Fibroblast of gingiva (primary cell): ENCODE data around the gene TSNAX.
"Not testable (repeated sequence)": the region's sequence is repeated elsewhere in the genome, so short reads cannot be mapped to it uniquely, and the experiment has no call there.

Source experiments
- DNase-seq: peaks from one replicate; pipeline ENCODE4 v3.0.0-alpha.2; 2011; ENCODE audit warnings: low read depth

Gene TSNAX

DNA sequence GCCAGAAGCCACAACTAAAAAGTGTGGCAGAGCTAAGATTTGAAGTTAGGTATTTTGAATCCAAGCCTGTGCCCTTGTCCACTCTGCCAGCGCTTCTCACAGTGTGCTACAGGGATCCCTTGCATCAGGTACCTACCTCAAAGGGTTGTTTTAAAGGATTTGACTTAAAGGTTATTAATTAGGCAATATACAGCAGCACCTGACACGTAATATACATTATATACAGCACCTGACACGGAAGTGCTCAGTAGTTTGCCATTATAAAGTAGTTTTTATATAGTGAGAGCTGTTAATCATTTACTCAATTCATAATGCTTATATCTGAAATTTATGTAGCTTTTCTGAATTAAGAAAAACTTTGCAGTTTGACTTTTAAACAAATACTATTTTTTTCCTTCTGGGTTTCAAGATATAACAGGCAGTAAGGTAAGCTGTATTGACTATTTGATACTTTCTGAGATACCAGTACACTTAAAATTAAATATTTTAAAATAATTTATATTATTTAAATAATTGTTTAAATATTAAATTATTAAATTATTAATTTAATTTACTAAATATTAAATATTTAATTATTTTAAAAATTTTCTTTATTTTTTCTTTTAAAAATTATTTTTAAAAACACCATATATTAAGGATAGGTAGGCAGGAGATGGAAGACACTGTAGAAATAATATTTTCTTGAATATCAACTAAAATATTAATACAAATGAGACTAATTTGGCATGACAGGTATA, 33.3 kb downstream of the TSNAX start:
- no peak for DNase-seq

DNA sequence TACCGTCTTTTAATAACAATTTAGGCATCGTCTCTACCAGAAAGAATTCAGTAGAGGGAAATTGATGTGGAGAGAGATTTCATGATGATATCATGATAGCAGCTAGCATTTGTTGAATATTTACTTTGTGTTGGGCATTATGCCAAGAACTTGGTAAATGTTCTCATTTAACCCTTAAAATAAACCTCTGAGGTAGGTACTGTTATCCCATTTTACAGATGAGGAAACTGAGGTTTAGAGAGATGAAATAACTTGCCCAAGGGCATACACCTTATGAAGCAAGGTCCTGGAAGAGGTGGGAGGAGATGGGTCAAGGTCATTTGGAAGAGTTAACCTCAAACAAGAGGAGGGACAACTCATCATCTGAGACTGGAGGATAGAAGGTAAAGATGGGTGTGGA, 34.8 kb downstream of the TSNAX start:
- no peak for DNase-seq

DNA sequence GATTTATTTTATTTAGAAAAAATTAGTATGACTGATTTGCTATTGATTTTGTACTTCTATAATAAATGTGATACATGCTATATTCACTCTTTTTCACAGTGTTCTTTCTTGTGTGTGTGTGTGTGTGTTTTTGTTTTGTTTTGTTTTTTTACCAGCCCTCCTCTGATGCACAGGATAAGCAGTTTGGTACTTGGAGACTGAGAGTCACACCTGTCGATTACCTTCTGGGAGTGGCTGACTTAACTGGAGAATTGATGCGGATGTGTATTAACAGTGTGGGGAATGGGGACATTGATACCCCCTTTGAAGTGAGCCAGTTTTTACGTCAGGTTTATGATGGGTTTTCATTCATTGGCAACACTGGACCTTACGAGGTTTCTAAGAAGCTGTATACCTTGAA, 35.9 kb downstream of the TSNAX start:
- no peak for DNase-seq

DNA sequence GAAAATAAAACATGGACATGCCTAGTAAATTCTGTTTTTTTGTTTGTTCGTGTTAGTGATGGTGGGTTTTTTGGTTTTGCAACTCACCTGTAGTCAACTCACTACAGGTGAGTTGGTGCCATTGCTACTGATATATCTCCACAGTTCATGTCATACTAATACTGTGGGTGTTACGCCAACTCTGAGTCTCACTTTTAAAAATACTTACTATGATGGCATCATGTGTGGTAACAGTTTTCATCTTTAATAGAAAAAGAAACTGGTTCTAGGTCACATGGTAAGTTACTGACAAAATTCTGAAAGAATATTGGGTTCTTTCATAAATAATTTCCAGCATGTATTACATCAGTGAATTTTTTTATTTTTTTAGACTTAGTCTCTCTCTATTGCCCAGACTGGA, 38.0 kb downstream of the TSNAX start:
- no peak for DNase-seq

DNA sequence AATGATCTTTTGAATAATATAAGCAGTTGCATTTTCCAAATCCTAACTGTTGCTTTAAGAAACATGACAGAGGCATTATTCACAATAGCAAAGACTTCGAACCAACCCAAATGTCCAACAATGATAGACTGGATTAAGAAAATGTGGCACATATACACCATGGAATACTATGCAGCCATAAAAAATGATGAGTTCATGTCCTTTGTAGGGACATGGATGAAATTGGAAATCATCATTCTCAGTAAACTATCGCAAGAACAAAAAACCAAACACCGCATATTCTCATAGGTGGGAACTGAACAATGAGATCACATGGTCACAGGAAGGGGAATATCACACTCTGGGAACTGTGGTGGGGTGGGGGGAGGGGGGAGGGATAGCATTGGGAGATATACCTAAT, 41.8 kb downstream of the TSNAX start:
- not testable (repeated sequence) for DNase-seq

DNA sequence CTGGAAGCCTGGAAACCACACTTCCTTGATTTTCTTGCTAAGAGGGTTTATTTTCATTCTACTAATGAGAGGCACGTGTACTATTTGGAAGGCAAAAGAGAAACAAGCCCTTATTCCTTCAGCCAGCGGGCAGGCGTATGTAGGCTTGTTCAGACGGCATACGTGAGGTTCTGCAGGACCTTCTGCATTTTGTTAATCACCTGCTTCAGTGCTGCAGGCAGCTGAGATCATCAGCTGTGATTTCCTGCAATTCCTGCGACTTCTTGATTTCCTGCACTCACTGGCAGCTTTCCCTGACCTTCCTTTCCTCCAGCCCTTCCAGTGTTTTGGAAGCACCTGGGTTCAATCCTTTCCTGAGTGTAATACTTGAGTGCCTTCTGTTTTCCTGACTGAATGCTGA, 43.4 kb downstream of the TSNAX start:
- peak; percentile 9 for DNase-seq

DNA sequence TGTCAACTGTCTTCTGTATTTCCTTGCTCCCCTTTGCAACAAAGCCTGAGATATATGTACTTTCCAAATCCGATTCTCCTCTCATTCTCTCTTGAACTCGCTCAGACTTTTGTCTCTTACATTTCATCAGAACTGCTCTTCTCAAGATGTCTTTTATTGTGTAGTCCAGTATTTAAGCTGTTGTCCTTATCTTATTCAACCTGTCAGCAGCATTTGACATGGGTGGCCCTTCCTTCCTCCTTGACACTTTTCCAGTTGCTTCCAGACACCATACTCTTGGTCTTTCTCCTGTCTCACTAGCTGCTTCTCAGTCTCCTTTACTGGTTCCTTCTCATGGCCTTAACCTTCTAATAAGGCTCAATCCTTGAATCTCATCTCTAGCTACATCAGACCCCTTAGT, 47.0 kb downstream of the TSNAX start:
- DNase-seq, result no peak

DNA sequence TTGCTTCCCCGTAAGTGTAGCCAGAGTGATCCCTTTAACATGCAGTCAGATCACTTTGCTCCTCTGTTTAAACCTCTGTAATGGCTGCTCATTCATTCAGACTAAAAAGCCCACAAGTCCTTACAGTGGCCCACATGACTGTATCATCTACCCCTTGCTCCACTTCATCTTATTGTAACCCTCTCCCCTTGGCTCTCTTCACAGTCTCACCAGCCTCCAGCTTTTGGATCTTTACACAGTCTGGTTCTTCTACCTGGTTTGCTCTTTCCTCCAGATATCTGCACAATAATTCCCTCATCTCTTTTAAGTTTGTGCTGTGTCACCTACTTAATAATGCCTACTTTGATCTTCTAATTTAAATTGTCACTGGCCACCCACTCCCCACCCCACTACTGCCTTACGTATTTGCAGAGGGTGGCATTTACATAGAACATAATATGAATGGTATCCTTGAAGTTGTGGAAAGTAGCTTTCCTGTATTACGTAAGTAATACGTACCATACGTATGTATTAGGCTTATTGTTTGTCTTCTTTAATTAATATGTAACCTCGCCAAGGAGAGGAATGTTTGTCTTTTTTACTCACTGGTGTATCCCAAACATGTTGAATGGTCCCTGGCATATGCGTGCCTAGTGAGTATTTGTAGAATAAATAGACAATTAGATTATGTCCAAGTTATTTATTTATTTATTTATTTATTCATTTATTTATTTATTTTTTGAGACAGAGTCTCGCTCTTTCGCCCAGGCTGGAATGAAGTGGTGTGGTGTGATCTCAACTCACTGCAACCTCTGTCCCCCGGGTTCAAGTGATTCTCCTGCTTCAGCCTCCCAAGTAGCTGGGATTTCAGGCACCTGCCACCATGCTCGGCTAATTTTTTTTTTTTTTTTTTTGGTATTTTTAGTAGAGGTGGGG, 48.6 kb downstream of the TSNAX start:
- DNase-seq, result no peak

DNA sequence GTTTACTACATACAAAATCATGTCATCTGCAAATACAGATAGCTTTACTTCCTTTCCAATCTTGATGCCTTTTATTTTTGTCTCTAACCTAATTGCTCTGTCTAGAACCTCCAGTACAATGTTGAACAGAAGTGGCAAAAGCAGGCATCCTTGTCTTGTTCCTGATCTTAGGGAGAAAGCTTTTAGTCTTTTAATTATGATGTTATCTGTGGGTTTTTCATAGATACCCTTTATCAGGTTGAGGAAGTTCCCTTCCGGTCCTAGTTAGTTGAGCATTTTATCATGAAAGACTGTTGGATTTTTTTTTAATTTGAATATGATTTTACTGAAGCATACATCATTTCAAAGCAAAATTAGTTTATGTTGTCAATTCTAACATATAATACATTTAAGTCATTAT, 52.4 kb downstream of the TSNAX start:
- no peak for DNase-seq

DNA sequence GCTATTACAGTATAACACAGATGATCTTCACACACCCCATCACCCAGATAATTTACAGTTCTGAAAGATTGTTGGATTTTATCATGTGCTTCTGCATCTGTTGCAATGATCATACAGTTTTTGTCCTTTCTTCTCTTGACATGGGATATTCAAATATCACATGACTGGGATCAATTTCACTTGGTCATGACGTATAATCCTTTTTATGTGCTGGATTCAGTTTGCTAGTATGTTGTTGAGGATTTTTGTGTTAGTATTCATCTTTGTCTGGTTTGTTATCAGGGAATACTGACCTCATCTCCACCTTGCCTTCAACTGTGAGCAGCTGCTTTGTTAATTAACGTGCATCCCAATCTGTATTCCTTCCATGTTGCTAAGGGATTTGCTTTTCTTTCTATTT, 53.4 kb downstream of the TSNAX start:
- DNase-seq, result no peak

DNA sequence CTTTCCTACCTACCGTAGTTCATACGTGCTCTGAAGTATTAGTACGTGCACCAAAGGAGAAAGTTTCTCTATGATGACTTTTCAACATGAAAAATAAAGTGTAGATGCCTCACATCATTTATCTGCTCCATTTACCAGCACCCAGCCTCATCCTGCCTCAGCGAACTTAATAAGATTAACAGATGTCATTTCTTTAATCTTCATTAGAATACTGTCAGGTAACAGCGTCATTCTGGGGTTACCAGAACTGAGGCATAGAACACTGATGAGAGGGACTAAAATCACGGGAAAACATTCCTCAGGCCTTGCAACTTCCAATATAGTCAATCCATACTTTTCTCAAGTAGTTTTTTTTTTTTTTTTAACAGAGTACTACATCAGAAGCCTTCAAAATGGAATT, 54.9 kb downstream of the TSNAX start:
- no peak for DNase-seq

DNA sequence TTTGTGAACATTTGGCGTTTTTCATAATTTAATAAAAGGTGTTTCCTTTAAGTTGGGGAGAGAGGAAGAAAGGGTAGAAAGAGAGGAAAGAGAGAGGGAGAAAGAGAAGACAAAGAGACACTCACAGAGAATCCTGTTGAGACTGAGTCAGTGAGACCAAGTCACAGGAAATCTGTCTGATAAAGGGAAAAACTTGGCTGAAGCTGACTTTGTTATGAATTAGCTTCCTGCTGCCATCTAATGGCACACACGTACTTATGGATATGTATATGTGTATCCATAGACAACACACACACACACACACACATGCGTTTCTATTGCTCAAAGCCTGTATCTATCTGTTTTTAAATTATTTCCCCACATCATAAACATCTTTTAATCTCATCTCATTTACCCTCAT, 55.6 kb downstream of the TSNAX start:
- peak; percentile 71 for DNase-seq

DNA sequence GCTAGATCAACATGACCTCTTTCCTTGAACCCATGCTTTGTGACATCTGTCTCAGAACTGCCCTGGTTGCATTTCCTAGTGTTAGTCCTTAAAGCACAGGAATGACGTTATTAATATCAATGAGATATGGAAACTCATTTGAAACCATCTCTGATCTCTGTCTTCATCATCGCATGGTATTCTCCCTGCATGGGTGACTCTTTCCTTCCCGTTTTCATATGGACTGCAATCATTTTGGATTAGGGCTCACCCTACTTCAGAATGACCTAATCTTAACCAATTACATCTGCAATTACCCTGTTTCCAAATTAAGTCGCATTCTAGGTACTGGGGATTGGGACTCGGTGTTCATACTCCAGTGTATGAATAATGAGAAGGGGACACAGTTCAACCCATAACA, 56.5 kb downstream of the TSNAX start:
- no peak for DNase-seq

DNA sequence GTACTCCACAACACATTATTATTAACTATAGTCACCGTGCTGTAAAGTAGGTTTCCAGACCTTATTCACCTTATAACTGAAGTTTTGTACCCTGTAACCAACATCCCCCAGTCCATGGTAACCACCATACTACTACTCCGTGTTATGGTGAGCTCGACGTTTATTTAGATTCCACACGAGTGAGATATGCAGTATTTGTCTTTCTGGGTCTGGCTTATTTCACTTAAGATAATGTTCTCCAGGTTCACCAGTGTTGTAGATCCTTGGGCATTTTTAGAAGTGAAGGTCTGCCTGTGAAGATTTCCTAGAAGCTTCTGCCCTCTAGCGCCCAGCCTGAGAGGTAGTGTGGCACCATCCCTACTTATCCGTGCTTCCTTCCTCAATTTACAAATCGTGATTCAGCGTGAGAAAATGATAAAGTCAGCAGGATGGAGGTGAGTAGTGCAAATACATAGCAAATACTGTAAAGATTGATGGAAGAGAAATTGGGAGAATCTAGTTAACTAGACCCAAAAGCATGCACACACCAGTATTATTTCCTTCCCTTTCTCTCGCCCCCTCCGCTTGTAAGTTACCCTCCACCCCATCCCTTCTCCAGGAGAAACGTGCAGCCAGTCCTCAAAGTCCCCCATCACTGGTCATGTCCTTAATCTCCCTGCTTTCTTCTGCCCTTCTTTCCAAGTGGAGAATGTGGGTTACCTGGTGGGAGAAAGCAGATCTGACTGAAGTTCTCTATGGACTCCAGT, 62.2 kb downstream of the TSNAX start:
- DNase-seq, result peak; percentile 70

DNA sequence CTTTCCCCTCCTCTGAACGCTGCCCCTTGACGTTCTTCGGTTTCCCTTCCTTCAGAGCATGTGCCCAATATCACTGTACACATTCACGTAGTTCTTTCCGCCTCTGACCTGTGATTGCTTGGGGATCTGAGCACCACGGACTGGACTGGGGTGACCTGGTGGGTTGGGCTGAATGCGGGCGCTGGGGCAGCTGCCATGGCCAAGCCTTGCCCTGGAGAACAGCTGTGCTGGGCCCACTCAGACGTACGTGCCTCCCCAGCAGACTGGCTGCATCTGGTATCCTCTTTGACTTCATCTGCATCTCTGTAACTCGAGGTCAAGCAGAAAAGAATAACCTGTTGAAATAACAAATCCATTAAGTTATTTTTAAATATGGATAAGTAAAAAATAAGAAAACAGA, 63.0 kb downstream of the TSNAX start:
- no peak for DNase-seq

DNA sequence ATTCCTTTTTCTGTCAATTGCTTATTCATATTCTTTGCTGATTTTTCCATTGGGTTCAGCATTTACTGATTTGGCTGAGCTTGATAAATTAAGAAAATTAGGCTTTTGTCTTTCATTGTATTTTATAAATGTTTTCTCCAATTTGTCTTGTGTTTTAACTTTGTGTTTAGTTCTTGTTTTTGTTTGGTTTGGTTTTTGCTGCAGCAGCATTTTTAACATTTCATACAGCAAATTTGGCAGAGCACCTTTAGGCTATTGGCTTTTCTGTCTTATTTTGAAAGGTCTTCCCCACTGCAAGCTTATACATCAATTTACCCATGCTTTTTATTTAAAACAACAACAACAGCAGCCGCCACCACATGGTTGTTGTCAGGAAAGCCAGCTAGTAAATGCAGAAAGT, 64.3 kb downstream of the TSNAX start:
- DNase-seq, result no peak

DNA sequence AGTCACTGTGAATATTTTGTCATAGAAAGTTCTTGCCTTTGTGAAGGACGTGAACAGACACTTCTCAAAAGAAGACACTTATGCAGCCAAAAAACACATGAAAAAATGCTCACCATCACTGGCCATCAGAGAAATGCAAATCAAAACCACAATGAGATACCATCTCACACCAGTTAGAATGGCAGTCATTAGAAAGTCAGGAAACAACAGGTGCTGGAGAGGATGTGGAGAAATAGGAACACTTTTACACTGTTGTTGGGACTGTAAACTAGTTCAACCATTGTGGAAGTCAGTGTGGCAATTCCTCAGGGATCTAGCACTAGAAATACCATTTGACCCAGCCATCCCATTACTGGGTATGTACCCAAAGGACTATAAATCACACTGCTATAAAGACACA, 64.8 kb downstream of the TSNAX start:
- not testable (repeated sequence) for DNase-seq

DNA sequence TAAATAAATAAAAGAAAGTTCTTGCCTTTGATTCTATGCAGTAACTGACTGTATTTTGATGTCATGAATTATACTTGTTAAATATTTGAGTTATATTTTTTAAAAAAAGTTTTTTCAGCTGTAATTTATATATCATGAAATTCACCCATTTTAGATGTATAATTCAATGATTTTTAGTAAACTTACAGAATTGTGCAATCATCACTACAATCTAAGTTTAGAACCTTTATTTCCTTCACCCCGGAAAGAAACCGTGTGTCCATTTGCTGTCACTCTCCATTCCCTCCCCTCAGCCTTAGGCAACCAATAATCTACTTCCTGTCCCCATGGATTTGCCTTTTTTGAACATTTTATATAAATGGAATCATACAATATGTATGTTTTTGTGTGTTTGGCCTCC, 65.7 kb downstream of the TSNAX start:
- no peak for DNase-seq

DNA sequence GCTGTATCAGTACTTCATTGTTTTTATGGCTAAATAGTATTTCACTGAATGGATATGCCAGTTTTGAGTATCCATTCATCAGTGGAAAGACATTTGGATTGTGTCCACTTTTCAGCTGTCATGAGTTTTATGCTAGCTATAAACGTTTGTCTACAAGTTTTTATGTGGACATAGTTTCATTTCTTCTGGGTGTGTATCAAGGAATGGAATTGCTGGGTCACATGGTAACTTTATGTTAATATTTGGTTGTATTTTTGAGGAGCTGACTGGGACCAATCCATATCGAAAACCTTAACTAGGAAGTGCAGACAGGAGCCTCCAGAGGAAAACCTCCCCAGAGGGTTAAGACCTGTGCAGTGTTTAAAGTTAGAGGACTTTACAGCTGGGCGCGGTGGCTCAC, 66.3 kb downstream of the TSNAX start:
- DNase-seq, result no peak

DNA sequence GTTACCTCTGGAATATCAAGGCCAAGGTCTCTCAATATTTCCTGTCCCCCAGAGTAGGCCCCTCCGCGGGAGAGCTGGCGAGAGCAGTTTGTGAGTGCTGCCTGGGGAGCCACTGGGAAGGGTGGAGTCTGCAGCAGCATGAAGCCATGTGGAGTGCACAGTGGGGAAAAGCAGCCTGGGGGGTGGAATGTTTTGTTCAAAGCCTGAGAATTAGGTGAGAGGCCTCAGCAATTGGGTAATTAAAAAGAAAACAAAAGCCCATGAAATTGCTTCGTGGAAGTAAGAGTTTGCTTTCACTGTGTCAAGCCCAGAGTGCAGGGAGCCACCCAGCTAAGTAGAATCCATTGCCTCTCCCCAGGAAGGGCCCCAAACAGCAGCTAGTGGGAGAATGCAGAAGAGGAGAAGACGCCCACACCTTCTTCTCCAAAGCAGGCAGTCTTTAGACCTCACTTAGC, 67.9 kb downstream of the TSNAX start:
- DNase-seq, result peak; percentile 51

DNA sequence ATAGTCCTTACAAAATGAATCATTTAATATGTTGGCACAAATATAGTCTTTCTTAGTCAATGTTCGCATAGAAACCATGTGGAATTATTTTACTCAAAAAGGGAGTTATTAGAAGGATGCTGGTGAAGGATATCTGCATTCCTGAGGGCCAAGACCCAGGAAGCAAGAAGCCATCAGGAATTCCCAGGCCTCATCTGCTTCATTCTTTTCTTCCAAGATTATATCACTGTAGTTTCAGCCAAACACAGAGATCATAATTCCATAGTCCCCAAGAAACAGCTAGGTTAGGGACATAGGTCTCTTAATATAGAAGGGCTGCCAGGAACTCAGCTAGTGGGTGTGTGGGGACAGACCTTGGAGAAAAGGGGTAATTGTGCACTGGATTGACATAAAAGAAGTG, 69.5 kb downstream of the TSNAX start:
- no peak for DNase-seq

DNA sequence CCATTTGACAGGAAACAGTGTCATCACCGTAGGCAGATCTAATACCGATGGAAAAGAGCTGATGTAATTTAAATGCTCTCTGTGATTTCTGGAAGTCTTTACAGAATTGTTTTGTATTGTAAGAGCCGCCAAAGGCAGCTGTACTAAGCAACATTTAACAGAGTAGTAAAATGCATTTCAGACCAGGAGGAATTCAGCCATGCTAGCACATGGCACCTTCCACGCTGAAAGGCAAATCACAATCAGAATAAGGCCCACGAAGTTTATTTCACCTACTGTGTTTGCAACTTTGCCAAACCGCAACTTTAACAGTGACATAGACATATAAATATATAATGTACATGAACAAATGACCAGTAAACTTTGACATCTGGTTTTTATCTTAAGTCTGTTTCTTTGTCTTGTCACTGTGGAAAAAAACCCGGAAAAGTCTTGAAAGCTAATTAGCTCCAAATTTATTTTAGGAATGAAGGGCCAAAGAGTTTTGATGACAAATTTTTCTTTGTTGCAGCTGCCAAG, 72.0 kb downstream of the TSNAX start:
- DNase-seq, result peak; percentile 76
